GM12878 (cell line): ENCODE data around the gene RADIL. TPM values are rescaled to one million over a fixed set of nuclear protein-coding genes. Genes with fewer than 3 reads are reported as not detected.

Experiments
- ATAC-seq: fragments of 200-7000 bp; cut with Tn5 transposase; 3 replicates; pipeline ENCODE4 v1.9.1; 2020; ENCODE audit warnings: mild to moderate bottlenecking, moderate library complexity
- BruUV-seq: library from RNA; stranded (reverse); fragments of 400-500 nt; replicated peaks from 2 replicates; lab custom pipeline; 2021; lab: Mats Ljungman, UMichigan
- CTCF ChIA-PET: fragments of 300-600 bp; sonication (Branson Sonifier 250); formaldehyde crosslinking; extraction: SDS; loops from one replicate; lab custom pipeline; 2021; ENCODE audit warnings: inconsistent platforms; lab: Yijun Ruan, JAX
- POLR2A ChIA-PET: fragments of 350-600 bp; formaldehyde crosslinking; extraction: SDS; loops from one replicate; lab custom pipeline; 2021; ENCODE audit warnings: inconsistent platforms; lab: Charles Lee
- RAD21 ChIA-PET: fragments of 300-600 bp; sonication (Branson Sonifier 250); formaldehyde crosslinking; loops from one replicate; lab custom pipeline; 2023; ENCODE audit warnings: antibody characterized with exemption; ENCODE audit not compliant: unreplicated experiment; lab: Charles Lee
- SMC1A ChIA-PET: fragments of 300-600 bp; sonication (Branson Sonifier 250); formaldehyde crosslinking; loops from one replicate; lab custom pipeline; 2023; ENCODE audit not compliant: unreplicated experiment, uncharacterized antibody; lab: Charles Lee
- DNase-seq: peaks from one replicate; pipeline ENCODE4 v3.0.0-alpha.2; 2011; ENCODE audit warnings: low read depth, low spot score
- FAIRE-seq: peaks from 3 replicates; lab custom pipeline; 2011; peaks lifted over from hg19 to GRCh38; lab: Jason Lieb, UNC
- H2AFZ ChIP-seq: 2 replicates; pipeline ENCODE4 v1.6.0; 2011; ENCODE audit warnings: low read depth, low read length, control low read depth; ENCODE audit not compliant: control insufficient read depth
- H3K27ac ChIP-seq: 2 replicates; pipeline ENCODE4 v1.5.1; 2011; ENCODE audit warnings: control low read depth; ENCODE audit not compliant: control insufficient read depth, insufficient read depth
- H3K27me3 ChIP-seq, 2 experiments: replicated peaks in 1 of 2; 2 replicates each; pipeline versions ENCODE4 v1.6.0 to v1.6.1; 2011; ENCODE audit warnings: low read length in 1 of 2; ENCODE audit not compliant: control insufficient read depth in 2 of 2, insufficient read depth in 2 of 2
- H3K36me3 ChIP-seq, 2 experiments: 2 replicates each; pipeline ENCODE4 v1.5.1; 2011; ENCODE audit warnings: low read length in 1 of 2; ENCODE audit not compliant: control insufficient read depth in 2 of 2, insufficient read depth in 2 of 2
- H3K4me1 ChIP-seq: 2 replicates; pipeline ENCODE4 v1.6.1; 2011; ENCODE audit warnings: mild to moderate bottlenecking, low read length, moderate library complexity, mixed read lengths; ENCODE audit not compliant: control insufficient read depth, insufficient read depth
- H3K4me2 ChIP-seq: 2 replicates; pipeline ENCODE4 v1.6.0; 2011; ENCODE audit warnings: control low read depth; ENCODE audit not compliant: control insufficient read depth, insufficient read depth
- H3K4me3 ChIP-seq: fragments of 200-600 bp; sonication (generic); 2 replicates; pipeline ENCODE4 v1.5.1; 2016
- H3K79me2 ChIP-seq: 2 replicates; pipeline ENCODE4 v1.6.0; 2011; ENCODE audit warnings: low read length; ENCODE audit not compliant: control insufficient read depth, insufficient read depth
- H3K9ac ChIP-seq: 2 replicates; pipeline ENCODE4 v1.8.0; 2011; ENCODE audit warnings: low read length, control low read depth, mixed read lengths; ENCODE audit not compliant: control insufficient read depth, insufficient read depth
- H3K9me3 ChIP-seq: replicated peaks from 3 replicates; pipeline ENCODE4 v1.5.1; 2011; ENCODE audit warnings: mild to moderate bottlenecking, low read length; ENCODE audit not compliant: control insufficient read depth, insufficient read depth
- H4K20me1 ChIP-seq: 2 replicates; pipeline ENCODE4 v1.6.0; 2011; ENCODE audit not compliant: control insufficient read depth, insufficient read depth
- DPF2 ChIP-seq: fragments of 450-650 bp; IDR thresholded peaks from 2 replicates; pipeline ENCODE4 v1.6.1; 2017; ENCODE audit warnings: mild to moderate bottlenecking
- EP300 ChIP-seq, 2 experiments: fragments of 150-350 bp in 1 of 2; IDR thresholded peaks; 2 replicates each; pipeline ENCODE4 v1.6.1; 2011 to 2012; ENCODE audit warnings: low read depth in 2 of 2, low read length in 2 of 2, borderline replicate concordance in 1 of 2, improper control_type of control experiment in 1 of 2, inconsistent platforms in 1 of 2; ENCODE audit not compliant: control insufficient read depth in 1 of 2
- ESRRA ChIP-seq: IDR thresholded peaks from 2 replicates; pipeline ENCODE4 v1.6.1; 2012; ENCODE audit warnings: mild to moderate bottlenecking, low read length, improper control_type of control experiment
- HDAC2 ChIP-seq: fragments of 200-600 bp; sonication (generic); IDR thresholded peaks from 2 replicates; pipeline ENCODE4 v1.6.1; 2017
- HDGF ChIP-seq: fragments of 450-650 bp; IDR thresholded peaks from 2 replicates; pipeline ENCODE4 v1.6.1; 2016; ENCODE audit warnings: antibody characterized with exemption
- MXI1 ChIP-seq: fragments of 150-350 bp; IDR thresholded peaks from 2 replicates; pipeline ENCODE4 v1.6.1; 2011; ENCODE audit warnings: low read depth, mild to moderate bottlenecking, inconsistent platforms, low read length, improper control_type of control experiment
- SMC3 ChIP-seq: IDR thresholded peaks from 2 replicates; pipeline ENCODE4 v1.6.1; 2011; ENCODE audit warnings: low read length, improper control_type of control experiment, borderline replicate concordance
- SREBF1 ChIP-seq: IDR thresholded peaks from 2 replicates; pipeline ENCODE4 v1.6.1; 2012; ENCODE audit warnings: mild to moderate bottlenecking, low read length
- WGBS: methylation state at CpG from one replicate; pipeline ENCODE4 v1.1.6; 2016; ENCODE audit warnings: low lambda C conversion rate; ENCODE audit not compliant: insufficient replicate concordance, insufficient coverage; ENCODE audit errors: missing lambda C conversion rate; 5-methylcytosine and 5-hydroxymethylcytosine counted together
- in situ Hi-C: fragments of 300-500 bp; cut with MboI; formaldehyde crosslinking; loops from 9 replicates; pipeline ENCODE4 v1.14.3; 2018; ENCODE audit warnings: mixed read lengths
- intact Hi-C: fragments of 100-400 bp; cut with micrococcal nuclease; formaldehyde crosslinking; loops from one replicate; pipeline ENCODE4 v1.14.2; 2022; ENCODE audit not compliant: unreplicated experiment
- polyA plus RNA-seq, 11 experiments: library from polyadenylated mRNA; depleted of rRNA in 4 of 11; unstranded in 6 of 11; stranded (reverse) in 5 of 11; fragments of >200 nt; fragmentation: Nextera tagmentation in 4 of 11; fragmentation: Illumina TruSeq in 1 of 11; extraction: Ambion mirVana in 4 of 11; extraction: Trizol in 1 of 11; gene quantifications; 1 replicate in 1 of 11; 2 replicates in 10 of 11; pipeline versions ENCODE4 v1.2.1 to v1.2.3, GENCODE V29; 2011 to 2016; ENCODE audit warnings: inconsistent platforms in 2 of 11, missing spikeins in 2 of 11, low read depth in 1 of 11
- total RNA-seq, 4 experiments: library from RNA; depleted of rRNA in 3 of 4; stranded (reverse); fragments of >200 nt in 3 of 4; fragmentation: Illumina TruSeq in 1 of 4; extraction: Trizol in 1 of 4; gene quantifications; 2 replicates each; pipeline versions ENCODE4 v1.2.1 to v1.2.3, GENCODE V29; 2013 to 2021

Gene RADIL
- total and polyA plus RNA-seq, 10 of the 15 experiments (the other 5 are each of a cell fraction or from before 2014, with no cell fraction given) = 0.05 to 0.06 TPM; not detected in 8

GRCh38 chr7:4786015-4786414, 97.5 kb downstream of the RADIL start (continued):
- TF ChIP-seq ESRRA = no peak

GRCh38 chr7:4785371-4785770, 98.1 kb downstream of the RADIL start:
- no peak for TF ChIP-seq HDAC2
- TF ChIP-seq SREBF1 = no peak
- no peak for TF ChIP-seq HDGF
- TF ChIP-seq MXI1 = no peak
- no peak for TF ChIP-seq EP300 (IDR thresholded peaks at IDR 0.05; ENCODE audit: borderline replicate concordance in 1 of 2, control insufficient read depth in 1 of 2, low read depth in 2 of 2, low read length in 2 of 2)
- no peak for TF ChIP-seq DPF2
- TF ChIP-seq SMC3 = no peak
- TF ChIP-seq, all 136 proteins: peak for 0
- no peak overlapping the region for H3K27ac ChIP-seq
- no peak overlapping the region for H3K4me3 ChIP-seq
- ChIA-PET RAD21 (no interaction called here), CTCF (interaction anchor here (2.0 kb wide), 1 partner anchor 13 kb away, joined by 5 read pairs; no protein-coding TSS in a partner anchor), SMC1A (no interaction called here), POLR2A (no interaction called here)
- no peaks in the 10 kb centered on the region for H4K20me1 ChIP-seq
- H2AFZ ChIP-seq = no peak overlapping the region
- DNase-seq = no peak
- in situ Hi-C loops (no loop called here), intact Hi-C loops (no loop called here)
- no peak overlapping the region for H3K9ac ChIP-seq
- no peak for FAIRE-seq
- no peak for ATAC-seq
- H3K4me1 ChIP-seq = no peaks in the 10 kb centered on the region
- BruUV-seq = no TSS peak
- peaks cover 11 to 29% of the 10 kb centered on the region in 2 experiments for H3K36me3 ChIP-seq
- no peaks in the 10 kb centered on the region for H3K27me3 ChIP-seq
- no peaks in the 10 kb centered on the region for H3K79me2 ChIP-seq
- no peak overlapping the region for H3K4me2 ChIP-seq
- H3K9me3 ChIP-seq = no peaks in the 10 kb centered on the region
- 94% methylated on average over 20 of the region's 20 CpGs for WGBS
